Body of pancreas (tissue), 4 donors: ENCODE measurements around the gene ST3GAL3.

ENCODE experiments used
- CTCF ChIP-seq, 7 experiments: fragments of 450-650 bp in 4 of 7; fragments of 200-600 bp in 3 of 7; sonication (generic) in 3 of 7; IDR thresholded peaks; one replicate each; pipeline ENCODE4 v1.5.1; 2016 to 2019; ENCODE audit warnings: antibody characterized with exemption in 7 of 7
- POLR2A ChIP-seq, 3 donors: fragments of 450-650 bp; IDR thresholded peaks; one replicate each; pipeline ENCODE4 v1.6.1; 2016; ENCODE audit warnings: antibody characterized with exemption in 3 of 3, mild to moderate bottlenecking in 2 of 3

GRCh38 chr1:43902058-43902831 lies 194.9 kb downstream of the ST3GAL3 start:
- no peak for TF ChIP-seq CTCF (IDR thresholded peaks at IDR 0.05)
- no peak for TF ChIP-seq POLR2A (IDR thresholded peaks at IDR 0.05)
